ENCODE data around the gene STAT5A.
"Not testable (repeated sequence)": the region's sequence is repeated elsewhere in the genome, so short reads cannot be mapped to it uniquely, and the experiment has no call there.

The STAT5A gene

DNA sequence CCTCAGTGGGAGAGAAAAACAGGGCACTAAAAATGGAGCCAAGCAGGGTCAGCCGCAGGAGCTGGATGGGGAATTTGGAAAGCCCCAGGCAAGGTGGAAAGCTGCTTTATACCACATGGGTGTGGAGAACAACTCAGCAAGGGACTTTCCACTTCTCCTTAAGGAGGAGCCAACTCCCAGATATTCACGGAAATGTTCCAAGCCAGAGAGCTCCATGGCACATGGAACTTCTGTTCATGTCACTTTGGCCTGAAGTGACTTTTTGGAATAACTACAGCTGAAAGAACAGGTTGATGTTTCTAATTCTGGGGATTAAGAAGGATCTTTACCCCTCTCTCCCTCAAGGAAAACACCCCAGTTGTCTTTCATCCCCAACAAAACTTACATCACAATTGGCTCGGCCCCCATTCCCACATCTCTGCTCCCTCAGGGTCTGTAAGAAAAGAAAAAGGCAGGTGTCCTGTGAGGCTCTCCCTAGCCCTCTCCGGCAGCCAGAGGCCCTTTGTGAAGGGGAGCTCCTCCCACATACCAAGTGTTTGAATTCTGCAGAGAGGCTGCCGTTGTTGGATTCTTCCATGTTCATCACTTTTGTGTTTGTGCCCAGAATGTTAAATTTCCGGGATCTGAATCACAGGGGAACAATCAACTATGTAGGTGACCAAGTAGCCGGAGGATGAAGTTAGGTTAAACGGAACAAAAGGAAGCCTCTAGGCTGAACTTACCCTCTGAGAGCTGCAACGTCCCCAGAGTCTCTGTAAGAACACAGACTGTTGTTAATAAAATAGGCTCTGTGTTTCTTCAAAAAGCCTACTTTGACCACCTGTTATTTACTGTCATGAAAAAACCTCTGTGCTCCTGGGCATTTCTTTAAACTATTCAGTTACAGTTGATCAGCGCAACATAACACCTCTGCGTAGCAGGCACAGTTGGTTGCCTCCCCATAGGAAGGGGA lies 41.0 kb downstream of the STAT5A start:
- no peak for DNase-seq (ENCODE audit: low read depth, low spot score)

DNA sequence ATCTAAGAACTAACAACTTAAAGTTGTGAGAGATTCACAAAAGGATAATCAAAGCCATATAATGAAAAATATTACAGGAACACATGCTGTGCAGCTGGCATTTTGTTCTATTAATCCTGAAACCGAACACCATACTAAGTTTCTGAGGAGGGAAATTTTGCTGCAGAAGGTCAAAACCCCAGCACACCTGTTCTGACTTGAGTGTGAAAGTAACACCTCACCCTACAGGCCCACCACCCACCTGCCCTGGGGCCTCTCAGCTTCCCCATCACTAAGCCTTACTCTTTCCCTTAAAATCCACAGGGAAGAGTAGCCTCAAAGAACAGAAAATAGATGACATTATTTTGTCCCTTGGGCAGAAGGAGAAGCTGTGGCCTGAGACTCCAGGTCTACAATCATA lies 44.8 kb downstream of the STAT5A start:
- DNase-seq (ENCODE audit: low read depth, low spot score) = no peak

GRCh38 chr17:42334677-42335076 lies 46.4 kb downstream of the STAT5A start:
- no peak for DNase-seq (ENCODE audit: low read depth, low spot score)

DNA sequence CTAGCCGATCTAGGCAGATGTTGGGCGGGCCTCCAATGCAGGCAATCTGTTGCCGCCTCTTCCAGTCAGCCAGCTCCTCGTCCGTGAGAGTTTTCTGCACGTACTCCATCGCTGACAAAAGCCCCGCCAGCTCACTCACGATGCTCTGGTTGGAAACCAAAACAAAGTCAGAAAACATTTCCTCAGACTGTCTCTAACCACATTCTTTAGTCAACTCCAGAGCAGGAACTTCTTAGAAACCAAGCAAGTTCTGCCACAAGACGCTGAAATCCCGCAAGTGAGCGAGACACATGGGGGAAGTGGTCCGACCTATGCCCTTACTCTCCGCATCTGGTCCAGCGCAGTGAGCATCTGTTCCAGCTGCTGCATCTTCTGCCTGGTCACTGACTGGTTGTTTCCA lies 49.1 kb downstream of the STAT5A start:
- DNase-seq (ENCODE audit: low read depth, low spot score) = no peak

DNA sequence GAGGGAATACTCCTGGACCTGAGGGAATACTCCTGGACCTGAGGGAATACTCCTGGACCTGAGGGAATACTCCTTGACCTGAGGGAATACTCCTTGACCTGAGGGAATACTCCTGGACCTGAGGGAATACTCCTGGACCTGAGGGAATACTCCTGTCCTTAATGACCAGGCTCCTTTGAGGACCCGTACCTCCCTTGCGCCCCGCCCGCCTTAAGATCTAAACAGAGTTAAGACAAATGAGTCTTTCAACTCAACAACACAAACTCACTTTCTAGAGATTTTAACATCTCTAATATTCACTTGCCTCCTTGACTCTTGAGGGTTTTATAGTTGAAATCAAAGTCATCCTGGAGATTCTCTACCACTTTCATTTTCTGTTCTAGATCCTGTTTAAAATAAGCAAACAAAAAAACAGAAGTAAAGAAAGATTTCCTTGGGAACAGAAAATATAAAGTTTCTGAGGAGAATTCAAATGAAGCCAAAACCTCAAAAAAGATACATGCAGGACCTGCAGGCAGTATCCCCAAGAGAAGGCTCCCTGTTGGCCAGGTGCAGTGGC lies 50.2 kb downstream of the STAT5A start:
- DNase-seq (ENCODE audit: low read depth, low spot score) = no peak

DNA sequence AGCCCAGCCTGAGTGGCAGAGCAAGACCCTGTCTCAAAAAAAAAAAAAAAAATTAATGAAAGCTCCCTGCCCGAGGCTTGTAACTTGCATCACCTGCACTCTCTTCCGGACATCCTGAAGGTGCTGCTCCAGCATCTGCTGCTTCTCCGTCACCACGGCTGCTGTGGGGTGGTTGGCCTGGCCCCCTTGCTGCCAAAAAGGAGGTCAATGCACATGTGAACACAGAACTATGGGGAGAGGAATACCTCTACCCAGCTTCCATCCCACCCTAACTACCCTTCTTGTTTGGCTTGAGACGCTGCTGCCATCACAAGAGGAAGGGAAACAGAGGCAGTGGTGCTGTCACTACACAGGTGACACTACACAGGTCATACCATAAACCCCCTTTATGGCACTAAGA lies 50.9 kb downstream of the STAT5A start:
- no peak for DNase-seq (ENCODE audit: low read depth, low spot score)

- DNase-seq (ENCODE audit: low read depth, low spot score) = no peak
Observed at GRCh38 chr17:42340691-42341127, 52.4 kb downstream of the STAT5A start.

DNA sequence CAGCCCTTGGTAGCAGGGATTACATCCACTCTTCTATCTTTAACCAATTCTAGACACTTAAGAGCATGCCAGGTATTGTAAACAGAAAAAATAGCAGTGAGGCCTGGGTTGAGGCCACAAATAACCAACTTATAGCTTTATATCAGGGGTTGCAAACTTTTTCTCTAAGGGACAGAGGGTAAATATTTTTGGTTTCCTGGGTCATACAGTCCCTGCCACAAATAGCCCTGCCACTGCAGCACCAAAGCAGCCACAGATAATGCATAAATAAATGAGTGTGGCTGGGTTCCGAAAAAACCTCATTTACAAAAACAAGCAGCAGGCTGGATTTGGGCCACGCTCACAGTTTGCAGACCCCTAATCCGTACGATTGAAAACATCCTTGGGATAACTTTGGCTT lies 53.3 kb downstream of the STAT5A start:
- DNase-seq (ENCODE audit: low read depth, low spot score) = no peak

GRCh38 chr17:42342242-42343008 lies 54.1 kb downstream of the STAT5A start:
- no peak for DNase-seq (ENCODE audit: low read depth, low spot score)

DNA sequence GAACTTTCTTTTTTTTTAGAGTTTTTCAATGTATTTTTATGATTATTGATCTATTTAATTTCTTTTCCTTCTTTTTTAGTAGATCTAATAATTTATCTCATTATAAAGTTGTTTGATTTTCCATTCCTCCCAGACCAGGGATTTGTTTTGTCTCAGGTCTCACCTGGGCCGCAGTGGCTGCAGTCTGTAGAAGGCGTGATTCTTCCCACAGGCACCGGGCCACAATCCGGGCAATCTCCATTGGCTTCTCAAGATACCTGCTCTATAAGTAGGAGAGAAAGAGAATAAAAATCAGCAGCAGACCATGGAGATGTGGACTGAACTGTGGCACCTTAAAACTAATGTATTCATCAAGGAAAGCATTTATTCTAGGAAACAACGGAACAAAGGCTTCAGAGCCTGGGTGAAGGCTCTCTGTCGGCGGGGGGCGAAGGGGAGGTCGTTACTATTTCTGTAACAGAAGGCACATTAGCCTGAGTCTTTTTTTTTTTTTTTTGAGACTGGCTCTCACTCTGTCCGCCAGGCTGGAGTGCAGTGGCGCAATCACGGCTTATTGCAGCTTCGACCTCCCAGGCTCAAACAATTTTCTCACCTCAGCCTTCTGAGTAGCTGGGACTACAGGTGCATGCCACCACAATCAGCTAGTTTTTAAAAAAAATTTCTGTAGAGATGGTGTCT lies 57.2 kb downstream of the STAT5A start:
- DNase-seq (ENCODE audit: low read depth, low spot score) = no peak

DNA sequence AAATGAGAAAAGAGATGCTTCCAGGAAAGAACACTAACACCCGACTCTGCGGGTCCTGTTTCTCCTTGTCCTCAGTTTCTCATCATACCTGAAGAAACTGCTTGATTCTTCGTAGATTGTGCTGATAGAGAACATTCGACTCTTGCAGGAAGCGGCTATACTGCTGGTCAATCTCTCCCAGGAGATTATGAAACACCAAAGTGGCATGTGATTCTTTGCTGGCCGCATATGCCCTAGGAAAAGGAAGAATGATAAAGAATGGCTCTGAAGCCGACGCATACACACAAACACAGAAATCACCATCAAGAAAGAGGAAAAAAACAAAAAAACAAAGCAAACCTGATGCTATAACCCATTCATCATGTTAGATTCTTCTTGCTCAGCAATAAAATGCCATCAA lies 58.2 kb downstream of the STAT5A start:
- DNase-seq (ENCODE audit: low read depth, low spot score) = no peak

- DNase-seq (ENCODE audit: low read depth, low spot score) = no peak
Observed at GRCh38 chr17:42347198-42347597, 58.9 kb downstream of the STAT5A start.

- no peak for DNase-seq (ENCODE audit: low read depth, low spot score)
Observed at GRCh38 chr17:42347606-42348005, 59.3 kb downstream of the STAT5A start.

GRCh38 chr17:42348104-42348503 lies 59.8 kb downstream of the STAT5A start:
- DNase-seq (ENCODE audit: low read depth, low spot score) = no peak

- DNase-seq (ENCODE audit: low read depth, low spot score) = no peak
Observed at GRCh38 chr17:42354956-42355843, 66.9 kb downstream of the STAT5A start.

DNA sequence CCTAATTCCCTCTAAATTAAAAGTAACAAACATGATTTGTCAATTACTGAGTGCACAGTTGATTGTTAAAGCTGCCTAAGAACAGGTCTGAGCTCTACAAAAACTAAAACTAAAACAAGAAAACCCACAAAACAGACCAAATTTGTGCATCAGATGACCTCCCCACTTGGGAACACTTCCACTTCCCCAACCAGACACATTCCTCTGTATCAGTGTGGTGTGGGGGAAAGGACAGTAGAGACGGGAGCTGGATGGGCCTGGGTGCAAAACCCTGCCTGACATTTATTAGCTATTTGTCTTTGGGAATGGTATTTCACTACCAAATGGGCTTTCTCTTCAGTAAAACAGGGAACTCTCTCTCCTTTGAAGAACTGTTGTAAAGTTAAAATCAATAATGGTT lies 70.1 kb downstream of the STAT5A start:
- DNase-seq (ENCODE audit: low read depth, low spot score) = no peak

DNA sequence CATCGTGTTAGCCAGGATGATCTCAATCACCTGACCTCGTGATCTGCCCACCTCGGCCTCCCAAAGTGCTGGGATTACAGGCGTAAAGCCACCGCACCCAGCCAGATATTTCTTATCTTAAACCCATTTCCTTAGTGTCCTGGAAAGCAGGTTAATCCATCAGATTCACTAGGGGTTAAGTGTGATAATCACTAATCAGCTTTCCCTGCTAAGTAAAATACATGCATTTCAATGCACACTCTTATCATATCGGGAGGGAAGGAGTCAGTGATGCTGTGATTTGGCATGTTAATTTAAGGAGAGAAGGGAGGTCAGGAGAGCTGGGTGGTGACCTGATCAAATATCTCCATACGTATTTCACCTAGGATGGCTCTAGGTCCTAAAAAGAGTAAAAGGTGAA lies 70.8 kb downstream of the STAT5A start:
- no peak for DNase-seq (ENCODE audit: low read depth, low spot score)

DNA sequence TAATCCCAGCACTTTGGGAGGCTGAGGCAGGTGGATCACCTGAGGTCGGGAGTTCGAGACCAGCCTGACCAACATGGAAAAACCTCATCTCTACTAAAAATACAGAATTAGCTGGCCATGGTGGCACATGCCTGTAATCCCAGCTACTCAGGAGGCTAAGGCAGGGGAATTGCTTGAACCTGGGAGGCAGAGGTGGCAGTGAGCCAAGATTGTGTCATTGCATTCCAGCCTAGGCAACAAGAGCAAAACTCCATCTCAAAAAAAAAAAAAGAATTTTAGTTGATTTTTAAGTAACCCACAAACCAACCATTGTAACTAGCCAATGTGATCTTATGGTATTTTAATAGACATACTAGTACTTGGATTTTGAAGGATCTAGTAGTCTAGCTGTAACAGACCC lies 72.1 kb downstream of the STAT5A start:
- not testable (repeated sequence) for DNase-seq (ENCODE audit: low read depth, low spot score)

Measured in smooth muscle cell of the brain vasculature (primary cell).